NCI-H1694 (cell line): Measurements from ENCODE around the gene KLHL29.
A peak's percentile ranks its signal among the peaks of the same experiment; 100 is the strongest.

Experiments used
- DNase-seq: peaks from one replicate; lab custom pipeline; 2025; lab: John Stamatoyannopoulos, UW

KLHL29 gene

DNA sequence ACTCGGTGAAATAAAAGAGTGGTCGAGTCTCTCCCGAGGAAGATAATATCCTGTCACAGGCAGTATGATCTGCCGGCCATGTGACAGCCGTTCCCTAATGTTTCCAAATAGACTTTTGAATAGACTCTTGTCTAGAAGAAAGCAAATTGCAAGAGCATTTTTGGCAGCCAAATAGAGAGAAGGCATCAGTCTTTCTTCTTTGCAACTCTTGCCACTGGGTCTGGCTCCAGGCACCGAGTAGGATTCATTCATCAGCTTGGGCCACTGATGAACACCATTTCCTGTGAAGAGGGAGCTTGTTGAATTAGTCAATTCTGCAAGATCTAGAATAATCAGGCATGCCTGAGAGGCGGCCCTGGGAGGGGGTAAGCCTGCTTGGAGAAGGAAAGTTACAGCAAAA is 165.6 kb downstream of the KLHL29 start:
- DNase-seq, result no peak

DNA sequence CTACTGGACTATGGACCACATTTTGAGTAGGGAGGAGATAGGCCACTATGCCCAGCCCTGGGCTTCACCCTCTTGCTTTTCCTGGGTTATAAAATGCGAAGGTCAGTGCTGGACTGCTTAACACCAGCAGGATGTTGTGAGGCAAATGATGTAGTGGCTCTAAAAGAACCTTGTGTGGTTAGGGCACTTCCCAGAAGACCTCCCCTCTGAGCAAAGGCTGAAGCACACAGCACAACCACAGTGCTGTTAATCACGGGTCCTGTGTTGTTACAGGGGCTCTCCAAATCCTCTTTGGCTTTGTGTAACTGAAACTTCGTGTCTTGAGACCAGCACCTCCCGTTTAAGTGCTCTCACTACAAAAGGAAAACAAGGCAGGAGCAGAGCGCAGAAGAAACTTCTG is 166.9 kb downstream of the KLHL29 start:
- DNase-seq, result no peak

DNA sequence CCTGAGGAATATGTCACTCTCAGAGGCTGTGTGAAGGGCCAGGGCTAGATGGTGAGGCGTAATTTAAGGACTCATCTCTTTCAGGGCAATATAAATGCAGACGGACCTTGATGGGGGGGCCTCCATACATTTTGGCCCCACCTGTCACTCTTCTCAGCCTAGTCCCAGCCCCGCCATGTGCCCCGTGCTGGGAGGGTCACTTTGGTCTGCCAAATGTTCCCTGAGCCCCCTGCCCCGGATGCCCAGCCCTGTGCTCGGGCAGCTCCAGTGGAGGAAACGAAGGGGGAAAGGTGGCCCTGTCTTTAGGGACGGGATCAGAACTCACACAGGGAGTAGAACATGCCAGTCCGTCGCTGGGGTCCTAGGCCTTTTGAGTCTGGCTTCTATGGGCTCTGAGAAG is 168.6 kb downstream of the KLHL29 start:
- no peak for DNase-seq

DNA sequence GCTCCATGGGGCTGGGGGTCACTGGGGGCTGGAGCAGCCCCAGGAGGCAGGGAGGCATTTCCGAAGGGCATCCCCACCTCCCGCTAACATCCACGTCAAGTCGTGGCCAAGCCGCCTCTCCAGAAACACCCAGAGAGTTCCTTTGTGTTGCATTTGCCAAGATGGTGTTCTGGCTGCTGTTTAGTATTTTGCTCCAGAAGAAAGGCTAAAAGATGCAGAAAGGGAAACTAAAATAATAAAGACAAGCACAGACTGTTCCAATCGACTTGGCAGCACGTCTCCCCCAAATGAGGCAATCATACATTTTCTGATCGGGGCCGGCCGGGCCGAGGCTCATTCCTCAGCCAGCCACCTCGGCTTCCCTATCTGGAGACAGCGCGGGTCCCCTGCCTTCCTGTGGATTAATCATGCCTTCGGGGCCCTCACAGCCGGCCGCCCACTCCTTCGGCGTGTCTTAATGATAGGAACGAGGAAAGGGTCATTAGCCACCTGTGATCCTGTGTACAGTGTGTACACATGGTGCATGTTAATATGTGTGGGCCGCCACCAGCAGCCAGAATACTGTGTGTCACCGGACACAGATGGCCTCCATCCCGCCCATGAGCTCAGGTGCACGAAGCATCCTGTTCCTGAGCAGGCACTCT is 169.2 kb downstream of the KLHL29 start:
- DNase-seq, result no peak

DNA sequence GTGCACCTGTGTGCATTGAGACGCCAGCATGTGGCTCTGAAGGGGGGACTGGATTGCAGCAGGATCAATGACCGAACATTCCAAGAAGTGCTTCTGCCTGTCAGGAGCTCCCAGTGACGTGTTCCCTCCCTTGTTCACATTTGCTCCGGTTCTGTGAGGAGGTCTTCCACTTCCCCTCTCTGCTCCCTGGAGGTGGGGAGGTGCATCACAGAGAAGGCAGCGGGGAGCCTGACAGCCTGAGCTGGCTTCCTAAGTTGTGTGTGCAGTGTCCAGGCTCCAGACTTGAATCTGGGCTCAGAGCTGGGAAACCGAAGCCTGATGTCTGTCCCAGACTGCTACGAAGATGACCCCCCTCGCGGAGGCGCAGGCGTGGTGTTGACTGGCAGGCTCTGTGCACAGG is 171.0 kb downstream of the KLHL29 start:
- no peak for DNase-seq

DNA sequence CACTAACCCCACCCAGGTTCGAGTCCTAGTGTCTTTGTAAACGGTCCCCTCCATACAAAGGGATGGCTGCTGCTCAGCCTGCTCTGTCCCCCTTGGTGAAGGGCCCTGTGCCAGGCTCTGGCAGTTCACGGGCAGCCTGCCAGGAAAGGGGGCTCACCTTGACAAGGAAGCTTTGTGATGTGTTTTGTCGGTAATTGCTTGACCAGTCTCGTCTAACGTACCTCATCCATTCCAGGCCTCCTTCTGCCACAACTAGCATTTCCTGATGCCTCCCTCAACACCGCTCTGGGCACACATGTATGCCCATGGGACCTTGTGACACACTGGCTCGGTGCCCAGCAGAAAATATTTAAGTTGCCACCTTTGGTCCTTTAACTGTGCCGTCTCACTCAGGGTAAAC is 171.9 kb downstream of the KLHL29 start:
- no peak for DNase-seq

DNA sequence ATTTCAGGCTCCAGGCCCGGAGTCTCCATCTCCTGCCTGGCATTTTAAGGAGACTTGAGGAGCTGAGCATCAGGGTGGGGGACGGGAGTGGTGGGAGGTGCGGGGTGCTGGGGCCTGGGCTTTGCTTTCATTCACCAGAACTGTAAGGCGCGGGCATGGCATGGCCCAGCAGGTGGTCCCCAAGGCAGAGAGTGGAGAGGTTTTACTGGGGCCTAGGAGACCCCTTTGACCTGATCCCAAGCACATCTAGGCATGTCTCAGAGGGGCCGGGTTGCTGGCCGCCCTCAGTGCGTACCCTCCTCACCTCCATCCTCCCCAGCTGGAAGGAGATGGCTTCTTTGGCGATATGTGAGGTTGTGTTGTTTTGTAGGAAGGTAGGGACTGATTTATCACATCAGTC is 172.5 kb downstream of the KLHL29 start:
- no peak for DNase-seq

DNA sequence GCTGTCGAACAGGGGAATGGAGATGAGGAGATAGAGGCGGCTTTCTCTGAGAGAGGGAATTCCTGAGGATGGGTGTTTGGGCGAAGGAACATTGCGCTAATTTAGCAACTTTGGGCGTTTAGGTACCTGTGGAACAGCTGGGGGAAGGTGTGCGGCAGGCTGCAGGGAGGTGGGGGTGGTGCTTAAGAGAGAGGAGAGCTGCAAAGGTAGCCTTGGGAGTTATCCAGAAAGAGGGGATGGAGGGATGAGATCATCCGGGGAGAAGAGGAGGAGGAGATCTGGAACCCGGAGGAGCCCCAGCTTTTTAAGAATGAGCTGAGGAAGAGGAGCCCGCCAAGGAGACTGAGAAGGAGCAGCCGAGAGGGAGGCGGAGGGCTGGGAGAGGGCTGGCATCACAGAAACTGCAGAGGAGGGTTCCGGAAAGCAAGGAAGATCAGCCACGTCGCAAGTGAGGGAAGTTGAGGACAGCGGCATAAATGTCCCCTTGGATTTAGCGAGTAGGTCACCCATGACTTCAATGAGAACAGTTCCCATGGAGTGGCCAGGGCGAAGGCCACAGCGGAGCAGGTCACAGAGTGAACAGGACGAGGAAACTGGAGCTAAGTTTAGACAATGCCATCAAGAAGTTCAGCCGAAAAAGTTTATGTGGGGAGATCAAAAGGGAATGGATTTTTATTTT is 174.7 kb downstream of the KLHL29 start:
- no peak for DNase-seq

DNA sequence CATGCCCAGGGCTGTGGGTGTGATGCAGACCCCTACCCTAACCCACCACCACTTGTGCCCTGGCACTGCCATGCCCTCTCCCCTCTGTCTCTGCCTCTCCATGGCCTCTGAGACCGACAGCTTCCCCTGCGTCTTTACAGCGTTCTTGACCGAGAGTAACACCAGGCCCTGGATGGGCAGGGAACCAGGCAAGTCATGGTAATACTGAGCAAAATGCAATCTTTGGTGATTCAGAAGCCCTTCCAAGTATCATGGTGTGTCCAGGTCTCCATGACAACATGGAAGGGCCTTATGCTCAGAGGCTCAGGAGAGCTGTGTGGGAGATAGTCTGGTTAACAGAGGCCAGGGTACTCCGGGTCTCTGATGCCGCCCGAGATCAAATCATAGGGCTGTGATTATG is 176.1 kb downstream of the KLHL29 start:
- DNase-seq, result no peak

DNA sequence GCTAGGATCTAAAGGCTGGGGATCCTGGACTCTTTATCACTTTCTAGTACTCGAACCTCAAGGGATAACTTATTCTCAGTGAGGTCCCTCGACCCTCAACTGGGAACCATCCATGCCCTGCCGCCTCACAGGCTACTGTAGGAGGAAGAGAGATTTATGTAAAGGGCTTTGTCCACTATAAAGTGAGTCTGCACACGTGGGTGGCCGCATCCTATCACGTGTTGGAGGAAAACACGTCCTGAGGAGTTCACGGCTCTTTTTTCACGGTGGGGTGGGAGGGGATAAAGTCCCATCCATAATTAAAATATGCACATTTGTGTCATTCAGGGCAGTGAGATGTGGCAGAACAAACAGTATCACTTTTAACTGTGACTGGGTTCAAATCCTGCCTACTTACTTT is 176.6 kb downstream of the KLHL29 start:
- DNase-seq, result no peak

DNA sequence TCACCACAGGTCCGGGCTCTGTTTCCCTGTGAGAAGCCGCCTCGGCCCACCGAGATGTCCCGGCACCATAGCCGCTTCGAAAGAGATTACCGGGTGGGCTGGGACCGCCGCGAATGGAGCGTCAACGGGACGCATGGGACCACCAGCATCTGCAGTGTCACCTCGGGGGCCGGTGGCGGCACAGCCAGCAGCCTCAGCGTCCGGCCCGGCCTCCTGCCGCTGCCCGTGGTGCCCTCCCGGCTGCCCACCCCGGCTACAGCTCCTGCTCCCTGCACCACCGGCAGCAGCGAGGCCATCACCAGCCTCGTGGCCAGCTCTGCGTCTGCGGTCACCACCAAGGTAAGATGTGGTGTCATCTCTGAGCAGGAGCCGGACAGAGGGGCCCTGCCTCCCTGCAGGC is 177.2 kb downstream of the KLHL29 start:
- no peak for DNase-seq

DNA sequence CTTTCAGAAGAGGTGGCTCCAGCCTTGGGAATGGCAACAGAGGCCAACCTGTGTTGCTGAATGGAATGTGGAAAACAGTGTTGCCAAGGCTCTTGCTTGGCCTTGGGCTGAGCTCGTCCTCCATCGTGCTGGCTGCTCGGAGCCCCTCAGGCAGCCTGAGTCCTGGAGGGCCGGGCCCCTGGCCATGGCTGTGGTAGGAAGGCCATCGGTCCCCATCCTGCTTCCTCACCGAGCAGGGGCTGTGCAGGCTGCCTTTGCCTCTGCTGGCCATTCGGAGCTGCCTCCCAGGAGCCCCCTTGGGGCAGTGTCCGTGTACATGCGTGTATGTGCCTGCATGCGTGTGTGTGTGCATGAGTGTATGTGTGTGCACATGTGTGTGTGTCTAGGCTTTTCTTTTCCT is 178.2 kb downstream of the KLHL29 start:
- no peak for DNase-seq

DNA sequence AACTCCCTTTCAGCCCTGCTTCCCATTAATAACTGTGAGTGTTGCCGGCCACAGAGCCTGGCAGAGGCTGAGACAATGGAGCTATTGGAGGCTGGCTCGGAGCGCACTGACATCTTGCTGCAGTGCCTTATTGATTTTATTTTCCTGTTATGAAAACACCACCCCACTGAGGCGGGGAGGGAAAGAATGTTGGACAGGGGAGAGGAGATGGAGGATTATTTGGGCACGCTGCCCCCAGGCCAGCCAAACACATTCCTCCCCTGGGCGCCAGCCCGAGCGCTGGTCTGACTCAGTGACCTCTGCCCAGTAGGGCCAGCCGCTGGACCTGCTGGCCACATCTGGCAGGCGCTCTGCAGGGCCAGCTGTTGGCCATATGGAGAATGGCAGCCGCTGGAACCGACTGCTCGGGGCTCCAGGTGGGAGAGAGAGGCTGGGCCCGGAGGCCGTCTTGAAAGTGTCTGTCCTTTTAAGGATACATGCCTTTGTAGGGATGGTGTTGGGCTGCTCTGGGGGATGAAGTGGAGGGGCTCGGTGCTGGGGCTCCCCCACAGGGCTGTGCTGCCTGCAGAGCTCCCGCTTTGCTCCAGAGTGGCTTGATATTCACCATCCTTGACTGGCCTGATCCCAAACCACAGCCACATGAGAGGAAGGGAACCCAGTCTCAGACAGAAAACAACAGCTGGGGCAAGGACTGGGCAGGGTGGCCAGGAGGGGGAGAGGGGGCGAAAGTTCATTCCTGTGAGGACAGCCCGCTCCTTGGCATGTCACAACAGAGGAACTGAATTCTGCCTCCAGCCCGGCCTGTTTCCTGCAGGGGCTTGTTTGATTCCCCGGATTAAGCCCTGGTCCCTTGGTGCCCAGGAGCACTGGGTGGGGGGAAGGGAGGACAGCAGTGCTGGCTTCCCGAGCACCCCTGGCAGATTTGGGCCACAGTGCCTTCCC is 179.0 kb downstream of the KLHL29 start:
- DNase-seq, result no peak

DNA sequence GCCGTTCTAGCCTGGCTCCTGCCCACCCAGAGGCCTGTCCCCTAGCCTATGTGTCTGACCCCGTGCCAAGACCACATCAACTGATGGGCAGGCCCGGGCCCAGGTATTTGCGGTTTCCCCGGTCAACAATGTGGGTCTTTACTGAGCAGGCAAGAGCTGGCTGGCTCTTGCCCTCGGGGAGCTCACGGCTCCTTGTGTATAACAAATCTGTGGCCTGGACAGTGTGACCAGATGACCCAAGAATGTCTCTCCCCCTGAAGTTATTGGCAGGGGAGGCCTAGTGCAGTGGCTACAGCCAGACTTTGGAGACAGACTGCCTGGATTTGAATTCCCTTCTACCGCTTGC is 179.6 kb downstream of the KLHL29 start:
- no peak for DNase-seq

DNA sequence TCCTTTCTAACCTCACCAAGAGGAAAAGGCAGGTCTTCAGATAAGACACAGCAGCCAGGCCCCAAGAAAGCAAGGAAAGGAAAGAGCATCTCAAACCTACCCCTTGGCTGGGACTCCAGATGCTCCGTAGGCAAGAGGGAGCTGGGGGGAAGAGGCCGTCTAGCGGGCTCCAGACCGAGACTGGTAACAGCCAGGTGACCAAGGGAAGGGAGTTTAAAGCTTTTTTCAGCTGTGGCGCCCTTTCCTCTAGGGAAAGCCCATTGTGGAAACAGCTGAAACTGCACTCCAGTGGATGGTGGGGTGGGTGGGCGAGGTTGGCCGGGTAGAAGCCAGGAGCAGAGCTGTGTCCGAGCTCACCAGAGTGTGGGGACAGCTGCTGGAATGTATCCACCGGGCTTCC is 180.4 kb downstream of the KLHL29 start:
- DNase-seq, result no peak

DNA sequence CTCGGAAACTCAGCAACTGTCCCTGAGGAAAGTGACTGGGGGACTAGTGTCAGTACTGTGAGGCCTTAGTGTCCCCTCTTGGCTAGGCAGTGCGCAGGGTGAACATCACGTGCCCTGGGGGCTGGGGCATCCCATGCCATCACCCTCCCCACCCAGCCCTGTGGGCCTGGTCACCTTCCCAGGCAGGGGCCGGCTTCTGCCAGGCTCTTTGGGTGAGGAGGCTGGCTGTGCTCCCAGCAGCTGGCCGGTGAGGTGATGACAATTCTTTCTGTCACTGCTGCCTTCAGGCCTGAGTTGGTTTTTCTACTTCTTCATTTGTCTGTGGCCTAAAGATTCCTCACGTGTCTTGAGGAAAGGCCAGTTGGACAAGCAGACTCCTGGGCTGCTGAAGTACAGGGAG is 180.8 kb downstream of the KLHL29 start:
- DNase-seq, result no peak

DNA sequence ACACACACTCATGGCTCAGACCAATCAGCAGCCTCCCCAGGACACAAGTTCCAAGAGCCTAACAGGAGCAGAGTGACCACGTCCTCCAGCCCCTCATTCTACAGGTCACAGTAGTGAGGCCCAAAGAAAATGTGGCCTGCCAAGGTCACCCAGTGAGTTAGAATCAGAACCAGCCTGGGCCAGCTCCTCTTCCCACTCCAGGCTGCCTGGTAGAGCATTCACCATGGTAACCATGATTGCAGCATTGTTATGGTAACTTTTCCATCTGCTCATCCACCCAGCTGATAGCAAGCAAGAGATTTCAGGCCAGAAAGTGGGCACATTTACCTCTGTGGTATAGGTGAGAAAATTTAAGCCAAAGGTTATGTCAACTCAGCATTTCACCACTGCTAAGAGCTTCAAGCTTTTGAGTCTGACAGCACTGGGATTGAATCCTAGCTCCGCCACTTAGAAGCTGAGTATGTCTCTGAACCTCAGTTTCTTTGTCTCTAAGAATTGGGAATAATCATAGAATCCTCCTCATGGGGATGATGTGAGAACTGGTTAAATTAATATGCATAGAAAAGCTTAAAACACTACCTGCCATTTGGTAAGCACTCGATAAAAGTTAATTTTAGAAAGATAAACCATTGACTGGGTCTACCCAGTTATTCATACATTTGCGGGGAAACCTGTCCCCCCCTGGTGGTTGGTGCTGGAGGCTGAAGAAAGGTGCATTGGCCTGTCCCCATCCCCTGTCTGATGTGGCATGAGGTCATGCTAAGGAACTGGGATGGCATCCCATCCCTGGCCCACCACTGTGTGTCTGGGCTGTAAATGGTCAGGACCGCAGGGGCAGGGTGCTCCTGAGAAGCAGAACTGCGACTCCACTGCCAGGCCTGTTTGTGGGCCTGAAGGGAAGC is 181.5 kb downstream of the KLHL29 start:
- DNase-seq, result peak; percentile 45

DNA sequence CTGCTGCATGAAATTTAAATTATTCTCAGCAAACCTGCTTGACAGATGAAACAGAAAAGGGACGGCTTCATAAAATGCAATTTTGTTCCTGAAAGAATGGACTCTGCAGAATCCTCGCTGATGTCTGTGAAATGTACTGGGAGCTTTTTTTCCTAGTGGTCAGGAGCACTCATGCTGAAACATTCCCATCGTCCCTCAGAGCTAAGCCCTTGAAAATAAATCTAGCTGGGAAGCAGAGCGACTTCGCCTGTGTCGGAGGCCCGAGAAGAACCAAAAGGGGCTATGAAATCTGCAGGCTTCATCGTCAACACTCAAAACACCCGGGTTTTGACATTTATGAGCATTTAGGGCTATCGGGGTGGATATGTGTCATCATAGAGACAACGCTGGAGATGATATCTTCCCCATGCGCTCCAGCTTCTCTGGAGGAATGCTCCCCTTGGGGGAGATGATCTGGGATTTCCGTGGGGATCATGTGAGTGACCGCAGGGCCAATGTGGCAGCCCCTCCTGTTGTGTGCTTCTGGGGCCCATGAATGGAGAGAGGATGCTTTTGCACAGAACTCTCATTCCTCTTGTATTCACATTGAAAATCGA is 182.3 kb downstream of the KLHL29 start:
- DNase-seq, result no peak

DNA sequence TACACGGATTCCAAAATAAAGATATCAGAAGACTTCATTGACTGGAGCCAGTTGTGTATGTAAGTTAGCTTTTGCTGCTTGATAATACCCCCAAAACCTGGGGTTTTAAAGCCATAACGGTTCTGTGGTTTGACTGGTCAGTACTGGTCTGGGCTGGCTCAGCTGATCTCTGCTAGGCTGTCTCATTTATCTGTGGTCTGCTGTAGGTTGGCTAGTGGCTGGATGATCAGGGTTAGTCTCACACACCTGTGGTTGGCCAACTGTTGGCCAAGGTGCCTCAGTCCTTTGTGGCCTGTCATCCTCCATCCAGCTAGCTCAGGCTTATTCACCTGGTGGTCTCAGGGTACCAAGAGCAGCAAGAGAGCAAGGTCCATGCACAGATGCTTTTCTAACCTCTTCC is 183.2 kb downstream of the KLHL29 start:
- no peak for DNase-seq

DNA sequence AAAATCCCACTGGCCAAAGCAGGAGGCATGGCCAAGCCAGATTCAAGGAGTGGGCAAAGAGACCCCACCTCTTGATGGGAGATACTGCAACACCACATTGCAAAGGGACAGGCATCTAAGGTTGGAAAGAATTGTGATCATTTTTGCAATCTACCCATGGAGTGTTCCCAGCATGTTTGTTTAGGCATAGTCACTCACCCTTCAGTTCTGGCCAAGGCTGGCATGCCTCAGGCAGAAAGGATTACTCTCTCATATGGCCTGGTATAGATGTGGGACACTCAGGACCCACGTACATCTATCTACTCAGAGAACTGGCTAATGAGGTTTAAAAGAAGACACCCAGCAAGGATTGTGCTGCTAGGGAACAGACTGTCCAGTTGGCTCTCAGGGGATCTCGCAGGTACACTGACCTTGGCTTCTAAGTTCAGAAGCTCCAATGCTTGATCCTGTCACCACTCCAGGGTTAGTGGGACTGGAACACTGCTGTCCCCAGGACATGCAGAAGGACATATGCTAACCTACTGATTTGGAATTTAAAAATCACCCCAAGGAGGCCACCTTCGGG is 183.7 kb downstream of the KLHL29 start:
- DNase-seq, result no peak

DNA sequence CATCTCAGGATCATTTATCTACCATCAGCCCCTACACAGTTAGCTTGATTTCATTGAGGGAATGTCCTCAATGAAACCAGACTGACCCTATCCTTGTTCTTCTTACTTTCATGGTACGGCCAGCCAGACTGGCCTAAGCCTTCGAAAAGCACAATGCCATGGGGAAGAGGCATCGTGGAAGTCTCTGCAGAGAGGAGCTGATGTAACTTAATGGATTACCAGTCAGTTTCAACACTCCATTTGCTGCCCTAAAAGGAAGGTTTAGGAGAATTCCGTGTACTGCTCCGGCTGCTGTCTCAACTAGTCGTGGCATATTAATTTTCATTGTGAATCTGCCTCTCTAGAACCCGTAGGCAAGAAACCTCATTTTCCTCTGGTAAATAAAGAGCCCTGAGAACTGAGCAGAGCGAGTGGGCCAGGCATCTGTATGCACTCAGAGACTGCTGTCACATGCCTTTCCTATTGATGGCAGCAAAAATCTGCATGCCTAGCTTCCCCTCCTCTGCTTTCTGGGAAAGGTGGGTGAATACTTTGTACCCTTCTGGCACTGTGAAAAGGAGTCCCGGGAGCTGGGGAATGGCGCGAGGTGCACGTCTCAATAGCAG is 184.9 kb downstream of the KLHL29 start:
- no peak for DNase-seq
